Thyroid gland (tissue), 4 donors: Measurements from ENCODE around the gene AKR1A1.

Source experiments
- POLR2A ChIP-seq, 2 donors: fragments of 450-650 bp; IDR thresholded peaks; one replicate each; pipeline ENCODE4 v1.6.1; 2017; ENCODE audit warnings: antibody characterized with exemption in 2 of 2, mild to moderate bottlenecking in 2 of 2, moderate library complexity in 1 of 2
- TF ChIP-seq, protein P1 (sequence below), 6 experiments: fragments of 200-600 bp in 3 of 6; fragments of 450-650 bp in 3 of 6; sonication (generic) in 3 of 6; IDR thresholded peaks; one replicate each; pipeline ENCODE4 v1.5.1; 2016 to 2019; ENCODE audit warnings: antibody characterized with exemption in 6 of 6, mild to moderate bottlenecking in 2 of 6, inconsistent platforms in 1 of 6, moderate library complexity in 1 of 6

DNA sequence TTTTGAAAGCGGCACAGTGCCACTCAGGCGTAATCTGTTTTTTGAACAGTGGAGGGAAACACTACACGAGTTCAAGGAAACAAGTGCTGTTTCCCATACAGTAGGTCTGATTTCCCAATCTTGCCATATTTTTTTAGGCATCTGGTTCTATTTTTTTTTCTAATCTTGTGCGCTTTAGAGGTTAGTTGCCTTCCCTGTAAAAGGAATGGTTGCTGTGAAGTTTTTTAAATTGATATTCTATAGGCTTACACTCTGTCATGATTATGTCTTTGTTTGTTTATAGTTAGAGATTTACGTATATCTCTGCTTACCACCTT is 34.4 kb downstream of the AKR1A1 start:
- no peak for TF ChIP-seq POLR2A (IDR thresholded peaks at IDR 0.05)
- TF ChIP-seq, protein P1, sequence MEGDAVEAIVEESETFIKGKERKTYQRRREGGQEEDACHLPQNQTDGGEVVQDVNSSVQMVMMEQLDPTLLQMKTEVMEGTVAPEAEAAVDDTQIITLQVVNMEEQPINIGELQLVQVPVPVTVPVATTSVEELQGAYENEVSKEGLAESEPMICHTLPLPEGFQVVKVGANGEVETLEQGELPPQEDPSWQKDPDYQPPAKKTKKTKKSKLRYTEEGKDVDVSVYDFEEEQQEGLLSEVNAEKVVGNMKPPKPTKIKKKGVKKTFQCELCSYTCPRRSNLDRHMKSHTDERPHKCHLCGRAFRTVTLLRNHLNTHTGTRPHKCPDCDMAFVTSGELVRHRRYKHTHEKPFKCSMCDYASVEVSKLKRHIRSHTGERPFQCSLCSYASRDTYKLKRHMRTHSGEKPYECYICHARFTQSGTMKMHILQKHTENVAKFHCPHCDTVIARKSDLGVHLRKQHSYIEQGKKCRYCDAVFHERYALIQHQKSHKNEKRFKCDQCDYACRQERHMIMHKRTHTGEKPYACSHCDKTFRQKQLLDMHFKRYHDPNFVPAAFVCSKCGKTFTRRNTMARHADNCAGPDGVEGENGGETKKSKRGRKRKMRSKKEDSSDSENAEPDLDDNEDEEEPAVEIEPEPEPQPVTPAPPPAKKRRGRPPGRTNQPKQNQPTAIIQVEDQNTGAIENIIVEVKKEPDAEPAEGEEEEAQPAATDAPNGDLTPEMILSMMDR (IDR thresholded peaks at IDR 0.05) = no peak
